WTC11 (cell line): ENCODE results near the gene EXOC1L.

ENCODE experiments used
- CBFB ChIP-seq: sonication (generic); formaldehyde crosslinking; IDR thresholded peaks from 2 replicates; pipeline ENCODE4 v1.8.1; 2022; ENCODE audit warnings: mild to moderate bottlenecking, low read depth, missing genetic modification reagents
- NFATC4 ChIP-seq: fragments of 250-450 bp; sonication (Bioruptor Pico); IDR thresholded peaks from 2 replicates; pipeline ENCODE4 v1.9.0; 2021; ENCODE audit warnings: mild to moderate bottlenecking
- SMAD3 ChIP-seq: sonication (generic); formaldehyde crosslinking; IDR thresholded peaks from 2 replicates; pipeline ENCODE4 v1.8.0; 2022; ENCODE audit warnings: missing genetic modification reagents, mild to moderate bottlenecking, borderline replicate concordance

- TF ChIP-seq SMAD3 (CRISPR knock-in tag) (no peak), CBFB (CRISPR knock-in tag) (no peak), NFATC4 (CRISPR knock-in tag) (no peak)
Observed at GRCh38 chr4:55884851-55885219, 65.2 kb downstream of the EXOC1L start.
